Testis (tissue), 3 donors: ENCODE results near the gene MCL1. TPM values are rescaled to one million over a fixed set of nuclear protein-coding genes. Genes with fewer than 3 reads are reported as not detected.

Source experiments
- DNase-seq: peaks from one replicate; pipeline ENCODE4 v3.0.0-alpha.2; 2019
- H3K27ac ChIP-seq, 2 donors: fragments of 200-600 bp; sonication (generic); one replicate each; pipeline ENCODE4 v1.5.1; 2019
- H3K27me3 ChIP-seq: fragments of 200-600 bp; sonication (generic); one replicate; pipeline ENCODE4 v1.5.1; 2019
- H3K36me3 ChIP-seq: fragments of 200-600 bp; sonication (generic); one replicate; pipeline ENCODE4 v1.5.1; 2017; ENCODE audit warnings: low read depth; ENCODE audit errors: missing control alignments
- H3K4me1 ChIP-seq: fragments of 200-600 bp; sonication (generic); one replicate; pipeline ENCODE4 v1.5.1; 2019
- H3K4me3 ChIP-seq, 2 donors: fragments of 200-600 bp; sonication (generic); one replicate each; pipeline ENCODE4 v1.5.1; 2017 to 2019
- H3K9me3 ChIP-seq: fragments of 200-600 bp; sonication (generic); one replicate; pipeline ENCODE4 v1.5.1; 2017
- POLR2A ChIP-seq: fragments of 450-650 bp; IDR thresholded peaks from one replicate; pipeline ENCODE4 v1.6.1; 2017; ENCODE audit warnings: antibody characterized with exemption, mild to moderate bottlenecking, moderate library complexity
- WGBS, 2 donors: methylation state at CpG; one replicate each; pipeline ENCODE4 v1.1.5; 2018; 5-methylcytosine and 5-hydroxymethylcytosine counted together
- intact Hi-C: fragments of 100-400 bp; cut with DNase I; formaldehyde crosslinking; loops from one replicate; pipeline ENCODE4 v1.15.1; 2023; ENCODE audit warnings: low total_unique reads
- polyA plus RNA-seq: library from polyadenylated mRNA; stranded (reverse); fragments of 350-450 nt; fragmentation: Illumina TruSeq; extraction: RNeasy Lipid Tissue Mini Kit (QIAGEN cat#74804); gene quantifications from one replicate; pipeline ENCODE4 v1.2.3, GENCODE V29; 2014; ENCODE audit warnings: low read depth, low replicate concordance; ENCODE audit not compliant: insufficient read depth
- total RNA-seq, 2 donors: library from RNA; depleted of rRNA; stranded (reverse); fragments of >200 nt; gene quantifications; one replicate each; pipeline ENCODE4 v1.2.3, GENCODE V29; 2016
- TF ChIP-seq, protein P1 (sequence below), 3 experiments: fragments of 450-650 bp in 2 of 3; fragments of 200-600 bp in 1 of 3; sonication (generic) in 1 of 3; IDR thresholded peaks; one replicate each; pipeline ENCODE4 v1.5.1; 2016 to 2019; ENCODE audit warnings: antibody characterized with exemption in 3 of 3, mild to moderate bottlenecking in 2 of 3, moderate library complexity in 1 of 3

Gene MCL1
- total and polyA plus RNA-seq, 3 donors from 2014 or later: 94.1 to 112 (median 111) TPM

DNA sequence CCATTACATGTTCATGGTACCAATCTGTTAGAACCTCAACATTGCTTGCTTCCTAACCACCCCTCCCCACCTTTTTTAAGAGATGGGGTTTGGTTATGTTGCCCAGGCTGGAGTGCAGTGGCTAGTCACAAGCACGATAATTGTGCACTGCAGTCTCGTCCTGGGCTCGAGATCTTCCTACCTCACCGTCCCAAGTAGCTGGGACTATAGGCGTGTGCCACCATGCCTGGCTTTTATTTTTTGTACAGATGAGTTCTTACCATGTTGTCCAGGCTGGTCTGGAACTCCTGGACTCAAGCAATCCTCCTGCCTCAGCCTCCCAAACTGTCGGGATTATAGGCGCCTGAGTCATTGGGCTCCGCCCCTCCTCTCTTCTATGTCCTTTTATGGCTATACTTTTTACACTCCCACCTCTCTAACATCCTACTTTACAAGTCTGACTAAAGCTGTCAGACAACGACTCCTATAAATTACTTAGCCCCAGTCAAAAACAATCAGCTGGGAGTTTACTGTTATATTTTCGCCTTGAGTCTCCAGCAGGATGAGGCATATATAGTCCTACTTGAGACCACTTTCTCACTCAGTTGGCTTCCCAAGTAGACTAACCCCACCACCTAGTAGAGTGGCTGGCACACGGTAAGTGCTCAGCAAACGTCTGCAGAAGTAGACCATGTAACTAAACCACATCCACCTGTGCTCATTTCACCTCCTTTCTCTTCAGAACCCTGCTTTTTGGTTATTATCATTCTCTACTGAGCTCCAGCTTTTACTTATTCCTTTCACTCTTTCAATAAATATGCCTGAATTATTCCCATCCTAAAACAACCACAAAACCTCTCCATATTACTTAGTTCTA, 36.2 kb upstream of the MCL1 start:
- no peak for DNase-seq
- no peaks in the 10 kb centered on the region for H3K27me3 ChIP-seq
- H3K36me3 ChIP-seq: no peaks in the 10 kb centered on the region
- TF ChIP-seq POLR2A: no peak
- TF ChIP-seq, protein P1, sequence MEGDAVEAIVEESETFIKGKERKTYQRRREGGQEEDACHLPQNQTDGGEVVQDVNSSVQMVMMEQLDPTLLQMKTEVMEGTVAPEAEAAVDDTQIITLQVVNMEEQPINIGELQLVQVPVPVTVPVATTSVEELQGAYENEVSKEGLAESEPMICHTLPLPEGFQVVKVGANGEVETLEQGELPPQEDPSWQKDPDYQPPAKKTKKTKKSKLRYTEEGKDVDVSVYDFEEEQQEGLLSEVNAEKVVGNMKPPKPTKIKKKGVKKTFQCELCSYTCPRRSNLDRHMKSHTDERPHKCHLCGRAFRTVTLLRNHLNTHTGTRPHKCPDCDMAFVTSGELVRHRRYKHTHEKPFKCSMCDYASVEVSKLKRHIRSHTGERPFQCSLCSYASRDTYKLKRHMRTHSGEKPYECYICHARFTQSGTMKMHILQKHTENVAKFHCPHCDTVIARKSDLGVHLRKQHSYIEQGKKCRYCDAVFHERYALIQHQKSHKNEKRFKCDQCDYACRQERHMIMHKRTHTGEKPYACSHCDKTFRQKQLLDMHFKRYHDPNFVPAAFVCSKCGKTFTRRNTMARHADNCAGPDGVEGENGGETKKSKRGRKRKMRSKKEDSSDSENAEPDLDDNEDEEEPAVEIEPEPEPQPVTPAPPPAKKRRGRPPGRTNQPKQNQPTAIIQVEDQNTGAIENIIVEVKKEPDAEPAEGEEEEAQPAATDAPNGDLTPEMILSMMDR (IDR thresholded peaks at IDR 0.05): no peak
- intact Hi-C loops: no loop called here
- peaks cover 31% of the 10 kb centered on the region for H3K4me1 ChIP-seq
- WGBS, 2 donors: 93 to 94% methylated on average over 12 of the region's 12 CpGs
- H3K4me3 ChIP-seq: no peak overlapping the region
- no peak overlapping the region for H3K27ac ChIP-seq
- no peaks in the 10 kb centered on the region for H3K9me3 ChIP-seq

DNA sequence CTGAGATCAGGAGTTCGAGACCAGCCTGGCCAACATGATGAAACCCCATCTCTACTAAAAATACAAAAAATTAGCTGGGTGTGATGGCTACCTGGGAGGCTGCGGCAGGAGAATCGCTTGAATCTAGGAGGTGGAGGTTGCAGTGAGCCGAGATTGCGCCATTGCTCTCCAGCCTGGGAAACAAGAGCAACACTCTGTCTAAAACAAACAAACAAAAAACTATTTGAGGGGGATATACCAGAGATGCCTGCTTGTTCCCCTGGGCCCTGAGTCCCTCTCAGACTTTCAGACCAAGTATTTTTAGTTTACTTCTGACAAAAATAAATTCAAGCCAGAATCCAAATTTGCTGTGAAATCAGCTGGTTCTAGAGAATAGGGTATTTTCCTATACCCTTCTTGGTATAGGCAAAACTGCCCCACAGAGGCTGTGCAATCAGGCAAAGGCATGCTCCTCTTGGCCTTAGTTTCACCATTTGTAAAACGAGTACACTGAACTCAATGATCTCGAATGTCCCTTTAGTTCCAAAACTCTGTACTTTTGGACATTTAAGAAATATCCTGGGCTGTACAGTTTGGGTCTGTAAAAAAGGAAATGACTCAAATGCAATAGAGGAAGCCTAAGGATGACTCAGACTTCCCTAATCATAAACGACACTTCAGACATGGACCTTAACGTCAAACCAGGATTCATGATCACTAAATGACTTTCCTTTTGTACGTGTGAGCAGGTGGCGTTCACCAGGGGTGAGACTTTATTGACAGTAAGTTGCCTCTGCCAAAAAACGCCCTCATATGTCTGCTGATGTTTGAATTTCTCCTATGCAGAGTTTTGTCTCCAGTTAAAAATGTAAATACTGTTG, 33.9 kb upstream of the MCL1 start:
- Histone ChIP-seq H3K36me3 (no peaks in the 10 kb centered on the region), H3K4me1 (peaks cover 30% of the 10 kb centered on the region), H3K9me3 (no peaks in the 10 kb centered on the region), H3K27ac (peak overlapping the region; percentile 72 to 74), H3K4me3 (no peak overlapping the region), H3K27me3 (no peaks in the 10 kb centered on the region)
- WGBS, 2 donors: 63 to 66% methylated on average over 12 of the region's 12 CpGs
- intact Hi-C loops: no loop called here
- DNase-seq: no peak
- TF ChIP-seq, protein P1 (IDR thresholded peaks at IDR 0.05): no peak
- TF ChIP-seq POLR2A: no peak

DNA sequence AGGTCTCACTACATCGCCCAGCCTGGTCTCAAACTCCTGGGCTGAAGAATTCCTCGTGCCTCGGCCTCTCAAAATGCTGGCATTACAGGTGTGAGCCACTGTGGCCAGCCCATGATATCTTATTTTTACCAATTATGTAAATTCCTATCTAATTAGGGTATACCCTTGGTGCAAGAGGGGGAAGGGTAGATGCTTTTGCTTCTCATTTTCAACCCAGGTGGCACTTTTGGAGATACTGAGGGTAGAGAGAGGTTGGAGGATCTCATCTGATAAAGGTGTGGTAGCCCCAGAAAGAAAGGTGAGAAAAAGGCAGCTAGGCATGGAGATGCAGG, 32.6 kb upstream of the MCL1 start:
- H3K27ac ChIP-seq: peak overlapping the region; percentile 11 to 74
- H3K4me3 ChIP-seq: no peak overlapping the region
- no peak for TF ChIP-seq POLR2A
- TF ChIP-seq, protein P1 (IDR thresholded peaks at IDR 0.05): no peak
- H3K27me3 ChIP-seq: no peaks in the 10 kb centered on the region
- WGBS, 2 donors: 95 to 96% methylated on average over 3 of the region's 3 CpGs
- intact Hi-C loops: no loop called here
- no peaks in the 10 kb centered on the region for H3K36me3 ChIP-seq
- DNase-seq: no peak
- H3K4me1 ChIP-seq: peaks cover 30% of the 10 kb centered on the region
- H3K9me3 ChIP-seq: no peaks in the 10 kb centered on the region

DNA sequence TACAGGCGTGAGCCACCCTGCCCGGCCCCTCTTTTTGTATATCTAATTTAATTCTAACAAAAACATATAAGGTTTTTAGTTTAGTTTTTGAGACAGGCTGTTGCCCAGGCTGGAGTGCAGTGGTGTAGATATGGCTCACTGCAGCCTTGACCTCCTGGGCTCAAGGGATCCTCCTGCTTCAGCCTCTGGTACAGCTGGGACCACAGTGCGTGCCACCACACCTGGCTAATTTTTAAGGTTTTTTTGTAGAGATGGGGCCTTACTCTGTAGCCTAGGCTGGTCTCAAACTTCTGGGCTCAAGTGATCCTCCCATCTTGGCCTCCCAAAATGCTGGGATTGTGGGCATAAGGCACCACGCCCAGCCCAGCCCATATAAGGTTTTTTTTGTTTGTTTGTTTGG, 31.2 kb upstream of the MCL1 start:
- Histone ChIP-seq H3K27me3 (no peaks in the 10 kb centered on the region), H3K4me3 (no peak overlapping the region), H3K36me3 (no peaks in the 10 kb centered on the region), H3K27ac (peak overlapping the region; percentile 57 to 74), H3K9me3 (no peaks in the 10 kb centered on the region), H3K4me1 (peaks cover 30% of the 10 kb centered on the region)
- intact Hi-C loops: no loop called here
- 85 to 96% methylated on average over 4 of the region's 4 CpGs for WGBS, 2 donors
- TF ChIP-seq, protein P1 (IDR thresholded peaks at IDR 0.05): no peak
- TF ChIP-seq POLR2A: no peak
- no peak for DNase-seq
